ENCODE data around the gene PRKAG2. TPM values are rescaled to one million over a fixed set of nuclear protein-coding genes. Genes with fewer than 3 reads are reported as not detected.

Gene PRKAG2
- total and polyA plus RNA-seq, 12 donors = 3.8 to 17.3 (median 10.9) TPM

- TF ChIP-seq CTCF (IDR thresholded peaks at IDR 0.05) (no peak), POLR2A (IDR thresholded peaks at IDR 0.05) (no peak)
- 90 to 93% (median 91%) methylated on average over 11 of the region's 11 CpGs for WGBS, 4 donors
- intact Hi-C loops (cut with DNase I) = no loop called here
Measured at GRCh38 chr7:151611041-151611440, 265.9 kb downstream of the PRKAG2 start.

GRCh38 chr7:151608031-151608551 is 268.8 kb downstream of the PRKAG2 start:
- H3K36me3 ChIP-seq (replicated peaks in 1 of 2) = no peaks in the 10 kb centered on the region
- intact Hi-C loops (cut with DNase I) = no loop called here
- H3K4me3 ChIP-seq = no peak overlapping the region
- no peaks in the 10 kb centered on the region for H3K27me3 ChIP-seq
- WGBS, 4 donors = 86 to 91% (median 88%) methylated on average over 15 of the region's 15 CpGs
- no peak overlapping the region for H3K27ac ChIP-seq
- H3K4me1 ChIP-seq (replicated peaks in 1 of 2) = no peaks in the 10 kb centered on the region
- TF ChIP-seq CTCF (IDR thresholded peaks at IDR 0.05) (no peak), POLR2A (IDR thresholded peaks at IDR 0.05) (no peak)
- peak in 1 of 7 donors; percentile 41 for DNase-seq
- no peaks in the 10 kb centered on the region for H3K9me3 ChIP-seq (replicated peaks in 1 of 3)

More at GRCh38 chr7:151611041-151611440, 265.9 kb downstream of the PRKAG2 start:
- Histone ChIP-seq H3K27me3 (no peaks in the 10 kb centered on the region), H3K27ac (no peak overlapping the region), H3K9me3 (replicated peaks in 1 of 3) (no peaks in the 10 kb centered on the region), H3K4me3 (no peak overlapping the region), H3K36me3 (replicated peaks in 1 of 2) (no peaks in the 10 kb centered on the region), H3K4me1 (replicated peaks in 1 of 2) (no peaks in the 10 kb centered on the region)
- DNase-seq = no peak

- Histone ChIP-seq H3K36me3 (replicated peaks in 1 of 2) (no peaks in the 10 kb centered on the region), H3K9me3 (replicated peaks in 1 of 3) (no peaks in the 10 kb centered on the region), H3K4me3 (no peak overlapping the region), H3K27me3 (no peaks in the 10 kb centered on the region), H3K4me1 (replicated peaks in 1 of 2) (no peaks in the 10 kb centered on the region), H3K27ac (no peak overlapping the region)
- intact Hi-C loops (cut with DNase I) = no loop called here
- no peak for DNase-seq
- no peak for TF ChIP-seq POLR2A (IDR thresholded peaks at IDR 0.05)
- no peak for TF ChIP-seq CTCF (IDR thresholded peaks at IDR 0.05)
- 67 to 80% (median 79%) methylated on average over 3 of the region's 3 CpGs for WGBS, 4 donors
Measured at GRCh38 chr7:151607464-151607867, 269.4 kb downstream of the PRKAG2 start.

GRCh38 chr7:151603951-151604350 is 273.0 kb downstream of the PRKAG2 start:
- no peaks in the 10 kb centered on the region for H3K27me3 ChIP-seq
- no peaks in the 10 kb centered on the region for H3K36me3 ChIP-seq (replicated peaks in 1 of 2)
- 97 to 100% (median 99%) methylated on average over 4 of the region's 4 CpGs; no CpG with 5 or more reads in 1 of the 4 donors for WGBS, 4 donors
- DNase-seq = no peak
- intact Hi-C loops (cut with DNase I) = no loop called here
- H3K4me3 ChIP-seq = no peak overlapping the region
- no peak overlapping the region for H3K27ac ChIP-seq
- TF ChIP-seq POLR2A (IDR thresholded peaks at IDR 0.05) (no peak), CTCF (IDR thresholded peaks at IDR 0.05) (no peak)
- no peaks in the 10 kb centered on the region for H3K9me3 ChIP-seq (replicated peaks in 1 of 3)
- H3K4me1 ChIP-seq (replicated peaks in 1 of 2) = peaks cover 8 to 16% of the 10 kb centered on the region in 2 donors
